Left lobe of liver (tissue), 2 donors: ENCODE data around the gene GLYR1. TPM values are rescaled to one million over a fixed set of nuclear protein-coding genes. Genes with fewer than 3 reads are reported as not detected.

Source experiments
- ATAC-seq: fragments of 200-7000 bp; cut with Tn5 transposase; one replicate; pipeline ENCODE4 v1.9.1; 2020; ENCODE audit warnings: mild to moderate bottlenecking, moderate library complexity
- DNase-seq: peaks from one replicate; pipeline ENCODE4 v3.0.0-alpha.2; 2020; ENCODE audit warnings: low spot score
- total RNA-seq: library from RNA; stranded (reverse); gene quantifications from one replicate; pipeline ENCODE4 v1.2.1, GENCODE V29; 2021
- donor health status: DM: no; HTN: no; CAD: no; lungs with moderate emphysema.
- donor health status: DM: no; HTN: yes; CAD: no.

GLYR1 gene
- total RNA-seq, 1 donor from 2014 or later: 47.1 TPM

GRCh38 chr16:4852221-4852872 lies 5.3 kb upstream of the GLYR1 start:
- no peak for DNase-seq
- ATAC-seq: no peak

GRCh38 chr16:4850211-4850610 lies 3.1 kb upstream of the GLYR1 start:
- no peak for ATAC-seq
- no peak for DNase-seq

- ATAC-seq (peak; percentile 47), DNase-seq (peak; percentile 75)
These were observed 893 bp upstream of the GLYR1 start for GRCh38 chr16:4847774-4848587.

- ATAC-seq: peak; percentile 54
- DNase-seq: peak; percentile 67
These were observed 586 bp downstream of the GLYR1 start for GRCh38 chr16:4846503-4846900.

- ATAC-seq: no peak
- no peak for DNase-seq
These were observed 6.1 kb downstream of the GLYR1 start for GRCh38 chr16:4840984-4841383.

GRCh38 chr16:4839942-4840341 lies 7.1 kb downstream of the GLYR1 start:
- ATAC-seq (no peak), DNase-seq (no peak)

GRCh38 chr16:4837733-4838501 lies 9.2 kb downstream of the GLYR1 start:
- no peak for DNase-seq
- no peak for ATAC-seq

GRCh38 chr16:4836727-4837126 lies 10.4 kb downstream of the GLYR1 start:
- ATAC-seq (no peak), DNase-seq (no peak)

GRCh38 chr16:4833584-4833983 lies 13.5 kb downstream of the GLYR1 start:
- DNase-seq (no peak), ATAC-seq (no peak)

- ATAC-seq: no peak
- no peak for DNase-seq
These were observed 14.3 kb downstream of the GLYR1 start for GRCh38 chr16:4832698-4833343.

- no peak for DNase-seq
- ATAC-seq: no peak
These were observed 15.5 kb downstream of the GLYR1 start for GRCh38 chr16:4831616-4832015.

- no peak for DNase-seq
- ATAC-seq: no peak
These were observed 16.7 kb downstream of the GLYR1 start for GRCh38 chr16:4830408-4830807.

- ATAC-seq (no peak), DNase-seq (no peak)
These were observed 18.3 kb downstream of the GLYR1 start for GRCh38 chr16:4828567-4829321.

GRCh38 chr16:4826980-4827379 lies 20.1 kb downstream of the GLYR1 start:
- DNase-seq (no peak), ATAC-seq (no peak)

- ATAC-seq (no peak), DNase-seq (no peak)
These were observed 20.6 kb downstream of the GLYR1 start for GRCh38 chr16:4826526-4826925.

- DNase-seq: no peak
- ATAC-seq: no peak
These were observed 21.9 kb downstream of the GLYR1 start for GRCh38 chr16:4825196-4825595.

GRCh38 chr16:4820652-4821051 lies 26.4 kb downstream of the GLYR1 start:
- ATAC-seq (peak; percentile 36), DNase-seq (no peak)

GRCh38 chr16:4814542-4815173 lies 32.4 kb downstream of the GLYR1 start:
- DNase-seq (peak; percentile 65), ATAC-seq (peak; percentile 88)

- DNase-seq (no peak), ATAC-seq (no peak)
These were observed 33.0 kb downstream of the GLYR1 start for GRCh38 chr16:4814046-4814445.
